Right lobe of liver (tissue), 4 donors: ENCODE measurements around the gene PMF1.

Experiments used
- CTCF ChIP-seq, 4 donors: fragments of 200-600 bp in 3 of 4; fragments of 450-650 bp in 1 of 4; IDR thresholded peaks; one replicate each; pipeline versions ENCODE4 v1.5.1 to v1.8.0; 2016 to 2022; ENCODE audit warnings: antibody characterized with exemption in 4 of 4, mild to moderate bottlenecking in 2 of 4
- POLR2A ChIP-seq: fragments of 450-650 bp; IDR thresholded peaks from one replicate; pipeline ENCODE4 v1.6.1; 2017; ENCODE audit warnings: antibody characterized with exemption, mild to moderate bottlenecking
- donor health status: DM: no; HTN: no; CAD: no.
- donor health status: DM: no; HTN: no; CAD: no.
- donor health status: DM: no; HTN: yes; CAD: no.

GRCh38 chr1:156281281-156281680 lies 68.5 kb downstream of the PMF1 start:
- no peak for TF ChIP-seq CTCF (IDR thresholded peaks at IDR 0.05)
- no peak for TF ChIP-seq POLR2A
